ENCODE measurements around the gene AGAP3. TPM values are rescaled to one million over a fixed set of nuclear protein-coding genes. Genes with fewer than 3 reads are reported as not detected.
A peak's percentile ranks its signal among the peaks of the same experiment; 100 is the strongest.

Gene AGAP3
- total RNA-seq, 1 donor from 2014 or later = 152 TPM

DNA sequence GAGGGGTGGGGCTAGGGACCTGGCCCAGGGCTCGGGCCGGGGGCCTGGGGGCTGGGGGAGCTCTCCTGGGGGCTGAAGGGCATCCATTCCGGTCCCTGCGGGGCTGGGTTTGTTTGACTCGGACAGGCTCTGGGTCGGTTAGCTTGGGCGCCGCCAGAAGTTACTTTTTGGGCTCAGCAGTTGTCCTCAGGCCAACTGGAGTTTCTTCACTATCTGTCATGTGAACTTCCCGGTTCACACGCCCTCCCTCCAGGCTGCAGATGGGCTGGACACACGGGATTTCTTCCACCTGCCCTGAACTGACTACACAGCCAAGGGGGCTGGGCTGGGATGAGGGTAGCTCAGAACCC is 23.1 kb upstream of the AGAP3 start:
- intact Hi-C loops (cut with DNase I) = no loop called here
- TF ChIP-seq, protein P1, sequence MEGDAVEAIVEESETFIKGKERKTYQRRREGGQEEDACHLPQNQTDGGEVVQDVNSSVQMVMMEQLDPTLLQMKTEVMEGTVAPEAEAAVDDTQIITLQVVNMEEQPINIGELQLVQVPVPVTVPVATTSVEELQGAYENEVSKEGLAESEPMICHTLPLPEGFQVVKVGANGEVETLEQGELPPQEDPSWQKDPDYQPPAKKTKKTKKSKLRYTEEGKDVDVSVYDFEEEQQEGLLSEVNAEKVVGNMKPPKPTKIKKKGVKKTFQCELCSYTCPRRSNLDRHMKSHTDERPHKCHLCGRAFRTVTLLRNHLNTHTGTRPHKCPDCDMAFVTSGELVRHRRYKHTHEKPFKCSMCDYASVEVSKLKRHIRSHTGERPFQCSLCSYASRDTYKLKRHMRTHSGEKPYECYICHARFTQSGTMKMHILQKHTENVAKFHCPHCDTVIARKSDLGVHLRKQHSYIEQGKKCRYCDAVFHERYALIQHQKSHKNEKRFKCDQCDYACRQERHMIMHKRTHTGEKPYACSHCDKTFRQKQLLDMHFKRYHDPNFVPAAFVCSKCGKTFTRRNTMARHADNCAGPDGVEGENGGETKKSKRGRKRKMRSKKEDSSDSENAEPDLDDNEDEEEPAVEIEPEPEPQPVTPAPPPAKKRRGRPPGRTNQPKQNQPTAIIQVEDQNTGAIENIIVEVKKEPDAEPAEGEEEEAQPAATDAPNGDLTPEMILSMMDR (IDR thresholded peaks at IDR 0.05) = no peak
- Histone ChIP-seq H3K4me1 (peaks cover 29% of the 10 kb centered on the region), H3K27me3 (no peaks in the 10 kb centered on the region), H3K9me3 (no peaks in the 10 kb centered on the region), H3K4me3 (peak overlapping the region; percentile 38), H3K36me3 (peaks cover 44% of the 10 kb centered on the region), H3K27ac (peak overlapping the region; percentile 63)
- DNase-seq = no peak
- no peak for ATAC-seq

DNA sequence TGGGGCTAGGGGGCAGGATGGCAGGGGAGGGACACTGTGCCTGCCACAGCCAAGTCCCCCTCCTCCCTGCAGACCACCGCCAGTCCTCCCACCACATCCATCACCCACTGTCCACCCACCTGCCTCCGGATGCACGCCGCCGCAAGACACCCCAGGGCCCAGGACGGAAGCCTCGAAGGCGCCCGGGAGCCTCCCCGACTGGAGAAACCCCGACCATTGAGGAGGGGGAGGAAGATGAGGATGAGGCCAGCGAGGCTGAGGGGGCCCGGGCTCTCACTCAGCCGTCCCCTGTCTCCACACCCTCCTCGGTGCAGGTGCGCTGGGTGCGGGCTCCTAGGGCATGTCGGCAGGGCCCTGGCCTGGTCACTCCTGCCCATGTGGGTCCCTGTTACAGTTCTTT is 21.8 kb upstream of the AGAP3 start:
- intact Hi-C loops (cut with DNase I) = no loop called here
- H3K4me1 ChIP-seq = peaks cover 19% of the 10 kb centered on the region
- TF ChIP-seq, protein P1 (IDR thresholded peaks at IDR 0.05) = no peak
- H3K9me3 ChIP-seq = no peaks in the 10 kb centered on the region
- H3K27ac ChIP-seq = no peak overlapping the region
- no peaks in the 10 kb centered on the region for H3K27me3 ChIP-seq
- no peak overlapping the region for H3K4me3 ChIP-seq
- ATAC-seq (no peak), DNase-seq (no peak)
- H3K36me3 ChIP-seq = peaks cover 56% of the 10 kb centered on the region

DNA sequence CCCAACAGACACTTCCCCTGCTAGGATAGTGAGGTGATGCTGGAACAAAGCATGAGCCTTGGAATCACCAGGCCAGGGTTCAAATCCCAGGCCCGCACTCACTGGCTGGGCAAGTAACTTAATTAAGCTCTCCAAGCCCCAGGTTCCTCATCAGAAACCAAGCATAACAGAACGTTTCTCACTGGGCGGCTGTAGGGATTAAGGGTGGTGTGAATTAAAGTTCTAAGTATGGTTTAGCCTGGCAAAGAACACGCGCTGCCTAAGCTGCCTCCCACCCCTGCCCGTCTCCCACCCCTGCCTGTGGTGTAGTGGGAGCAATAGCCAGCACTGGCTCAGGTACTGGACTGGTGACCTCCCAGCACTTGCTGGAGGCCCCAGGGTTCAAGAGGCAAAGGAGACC is 21.3 kb upstream of the AGAP3 start:
- H3K36me3 ChIP-seq = peaks cover 62% of the 10 kb centered on the region
- H3K4me3 ChIP-seq = no peak overlapping the region
- intact Hi-C loops (cut with DNase I) = no loop called here
- DNase-seq = no peak
- H3K27me3 ChIP-seq = no peaks in the 10 kb centered on the region
- ATAC-seq = no peak
- peaks cover 19% of the 10 kb centered on the region for H3K4me1 ChIP-seq
- TF ChIP-seq, protein P1 (IDR thresholded peaks at IDR 0.05) = no peak
- H3K9me3 ChIP-seq = no peaks in the 10 kb centered on the region
- H3K27ac ChIP-seq = no peak overlapping the region

DNA sequence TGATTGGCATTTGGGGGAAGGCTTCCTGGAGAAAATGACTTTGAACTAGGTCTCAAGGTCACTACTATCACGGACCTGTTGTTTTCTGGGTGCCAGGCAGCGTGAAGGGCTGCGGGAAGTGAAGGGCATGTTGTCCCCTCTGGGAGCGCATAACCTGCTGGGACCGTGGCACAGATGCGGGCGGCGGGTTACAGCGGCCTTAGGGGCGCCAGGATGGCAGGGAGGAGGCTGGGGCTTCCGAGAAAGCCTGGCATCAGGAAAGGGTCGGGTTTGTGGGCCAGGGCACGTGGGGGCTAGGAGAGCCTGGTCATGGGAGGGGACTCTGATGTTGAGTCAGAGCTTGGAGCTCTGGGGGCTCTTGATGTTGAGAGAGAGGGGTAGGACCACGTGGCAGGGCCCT is 20.8 kb upstream of the AGAP3 start:
- peaks cover 15% of the 10 kb centered on the region for H3K4me1 ChIP-seq
- TF ChIP-seq, protein P1 (IDR thresholded peaks at IDR 0.05) = no peak
- H3K27me3 ChIP-seq = no peaks in the 10 kb centered on the region
- H3K36me3 ChIP-seq = peaks cover 67% of the 10 kb centered on the region
- no peak for DNase-seq
- ATAC-seq = no peak
- no peaks in the 10 kb centered on the region for H3K9me3 ChIP-seq
- H3K4me3 ChIP-seq = no peak overlapping the region
- no peak overlapping the region for H3K27ac ChIP-seq
- intact Hi-C loops (cut with DNase I) = no loop called here

DNA sequence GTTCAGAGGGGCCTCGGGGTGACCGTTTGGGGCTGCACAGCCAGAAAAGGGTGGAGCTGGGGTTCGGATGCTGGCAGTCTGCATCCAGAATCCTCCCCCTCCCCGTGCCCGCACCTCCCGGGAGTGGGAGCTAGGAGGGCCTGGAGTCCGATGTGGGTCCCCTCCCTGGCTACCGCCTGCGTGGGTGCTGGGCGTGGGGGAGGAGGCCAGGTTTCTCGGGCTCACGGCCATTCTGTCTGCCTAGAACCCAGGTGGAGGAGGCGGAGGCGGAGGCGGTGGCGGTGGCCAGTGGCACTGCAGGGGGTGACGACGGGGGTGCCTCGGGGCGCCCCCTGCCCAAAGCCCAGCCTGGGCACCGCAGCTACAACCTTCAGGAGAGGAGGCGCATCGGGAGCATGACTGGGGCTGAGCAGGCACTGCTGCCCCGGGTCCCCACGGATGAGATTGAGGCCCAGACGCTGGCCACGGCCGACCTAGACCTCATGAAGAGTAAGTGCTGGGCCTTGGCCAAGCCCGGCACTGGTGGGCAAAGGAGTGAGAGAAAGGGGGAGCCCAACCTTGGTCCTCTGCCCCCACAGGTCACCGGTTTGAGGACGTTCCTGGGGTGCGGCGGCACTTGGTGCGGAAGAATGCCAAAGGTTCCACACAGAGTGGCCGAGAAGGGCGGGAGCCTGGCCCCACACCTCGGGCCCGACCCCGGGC is 19.9 kb upstream of the AGAP3 start:
- Histone ChIP-seq H3K27me3 (no peaks in the 10 kb centered on the region), H3K36me3 (peaks cover 76% of the 10 kb centered on the region), H3K4me3 (no peak overlapping the region), H3K4me1 (peaks cover 6% of the 10 kb centered on the region), H3K9me3 (no peaks in the 10 kb centered on the region), H3K27ac (no peak overlapping the region)
- DNase-seq = no peak
- intact Hi-C loops (cut with DNase I) = no loop called here
- ATAC-seq = no peak
- TF ChIP-seq, protein P1 (IDR thresholded peaks at IDR 0.05) = no peak
